CD4-positive, alpha-beta T cell (primary cell): ENCODE results near the gene LSAMP. TPM values are rescaled to one million over a fixed set of nuclear protein-coding genes. Genes with fewer than 3 reads are reported as not detected.

Experiments
- ATAC-seq: fragments of 200-7000 bp; cut with Tn5 transposase; one replicate; pipeline ENCODE4 v1.10.0; 2022; ENCODE audit warnings: mild to moderate bottlenecking; ENCODE audit not compliant: poor library complexity
- CTCF ChIA-PET: fragments of 350-600 bp; sonication (Branson Sonifier 250); formaldehyde crosslinking; loops from one replicate; lab custom pipeline; 2021; ENCODE audit warnings: antibody characterized with exemption, inconsistent platforms; lab: Charles Lee
- POLR2A ChIA-PET: fragments of 350-600 bp; sonication (Branson Sonifier 250); formaldehyde crosslinking; loops from one replicate; lab custom pipeline; 2021; ENCODE audit warnings: antibody characterized with exemption, inconsistent platforms; lab: Charles Lee
- DNase-seq, 14 experiments: peaks; one replicate each; pipeline ENCODE4 v3.0.0-alpha.2; 2013 to 2020; ENCODE audit warnings: mixed read lengths in 2 of 14
- H3K27ac ChIP-seq, 2 donors: one replicate each; pipeline versions ENCODE4 v1.5.1 to v1.7.0; 2013; ENCODE audit warnings: low read length in 2 of 2, low read depth in 1 of 2, mild to moderate bottlenecking in 1 of 2
- H3K27me3 ChIP-seq, 2 experiments: 1 replicate in 1 of 2; 2 replicates in 1 of 2; pipeline versions ENCODE4 v1.6.1 to v1.7.0; 2013; ENCODE audit warnings: low read length in 2 of 2, control low read depth in 1 of 2, mild to moderate bottlenecking in 1 of 2, moderate library complexity in 1 of 2; ENCODE audit not compliant: insufficient read depth in 2 of 2, control insufficient read depth in 1 of 2
- H3K36me3 ChIP-seq: one replicate; pipeline ENCODE4 v1.6.1; 2013; ENCODE audit warnings: low read length, control low read depth; ENCODE audit not compliant: insufficient read depth
- H3K4me1 ChIP-seq: one replicate; pipeline ENCODE4 v1.6.1; 2013; ENCODE audit warnings: low read length, control low read depth; ENCODE audit not compliant: insufficient read depth
- H3K4me3 ChIP-seq: one replicate; pipeline ENCODE4 v1.5.1; 2013; ENCODE audit warnings: mild to moderate bottlenecking, low read length, moderate library complexity
- H3K9me3 ChIP-seq, 2 experiments: 1 replicate in 1 of 2; 2 replicates in 1 of 2; pipeline versions ENCODE4 v1.6.1 to v1.7.0; 2013; ENCODE audit warnings: low read length in 2 of 2, mild to moderate bottlenecking in 2 of 2, control low read depth in 1 of 2, moderate library complexity in 1 of 2; ENCODE audit not compliant: control insufficient read depth in 1 of 2, insufficient read depth in 1 of 2
- H3K27ac Mint-ChIP-seq: one replicate; pipeline ENCODE4 v1.8.0; 2020; ENCODE audit warnings: mixed read lengths
- H3K27me3 Mint-ChIP-seq: one replicate; pipeline ENCODE4 v1.8.0; 2021; ENCODE audit warnings: mixed read lengths
- H3K36me3 Mint-ChIP-seq: one replicate; pipeline ENCODE4 v1.8.0; 2021; ENCODE audit warnings: low read depth, mixed read lengths
- H3K4me1 Mint-ChIP-seq: one replicate; pipeline ENCODE4 v1.8.0; 2021; ENCODE audit warnings: low read depth, mixed read lengths
- H3K4me3 Mint-ChIP-seq: one replicate; pipeline ENCODE4 v1.8.0; 2020; ENCODE audit warnings: mild to moderate bottlenecking, mixed read lengths
- H3K9me3 Mint-ChIP-seq: one replicate; pipeline ENCODE4 v1.8.0; 2020; ENCODE audit warnings: mixed read lengths
- CTCF ChIP-seq: fragments of 200-600 bp; IDR thresholded peaks from one replicate; pipeline ENCODE4 v1.8.0; 2022; ENCODE audit warnings: antibody characterized with exemption, mild to moderate bottlenecking
- intact Hi-C, 2 experiments: fragments of 100-400 bp; cut with DNase I in 1 of 2; cut with micrococcal nuclease in 1 of 2; formaldehyde crosslinking; loops; one replicate each; pipeline versions ENCODE4 v1.15.1 to v1.9.0; 2023 to 2025; cut with DNase I, micrococcal nuclease
- total RNA-seq, 174 experiments: library from RNA in 2 of 174; stranded (reverse) in 2 of 174; gene quantifications; one replicate each; pipeline ENCODE4 v1.2.3 and lab custom pipeline; 2021 to 2026

The LSAMP gene
- total RNA-seq, 2 experiments from 2014 or later = not detected

- POLR2A ChIA-PET = no interaction called here
- CTCF ChIA-PET = no interaction called here
- Mint-ChIP-seq H3K9me3 (peaks cover 9% of the 10 kb centered on the region), H3K4me3 (no peak overlapping the region), H3K4me1 (no peaks in the 10 kb centered on the region), H3K27me3 (no peaks in the 10 kb centered on the region), H3K36me3 (no peaks in the 10 kb centered on the region), H3K27ac (no peak overlapping the region)
- no peaks in the 10 kb centered on the region for H3K27me3 ChIP-seq
- ATAC-seq (no peak), DNase-seq (no peak)
- H3K4me3 ChIP-seq = no peak overlapping the region
- intact Hi-C loops = no loop called here
- no peaks in the 10 kb centered on the region for H3K4me1 ChIP-seq
- H3K9me3 ChIP-seq = no peaks in the 10 kb centered on the region
- TF ChIP-seq CTCF = no peak
- no peak overlapping the region for H3K27ac ChIP-seq
- no peaks in the 10 kb centered on the region for H3K36me3 ChIP-seq
Observed at GRCh38 chr3:116413319-116413718, 32.0 kb downstream of the LSAMP start.

GRCh38 chr3:116408473-116408872 lies 36.8 kb downstream of the LSAMP start:
- no peaks in the 10 kb centered on the region for H3K4me1 Mint-ChIP-seq
- H3K27me3 Mint-ChIP-seq = no peaks in the 10 kb centered on the region
- POLR2A ChIA-PET = no interaction called here
- Histone ChIP-seq H3K27me3 (no peaks in the 10 kb centered on the region), H3K27ac (no peak overlapping the region), H3K9me3 (no peaks in the 10 kb centered on the region), H3K36me3 (no peaks in the 10 kb centered on the region), H3K4me3 (no peak overlapping the region), H3K4me1 (no peaks in the 10 kb centered on the region)
- CTCF ChIA-PET = no interaction called here
- no peak for TF ChIP-seq CTCF
- H3K27ac Mint-ChIP-seq = no peak overlapping the region
- no peaks in the 10 kb centered on the region for H3K36me3 Mint-ChIP-seq
- H3K9me3 Mint-ChIP-seq = peaks cover 9% of the 10 kb centered on the region
- ATAC-seq (no peak), DNase-seq (no peak)
- intact Hi-C loops = no loop called here
- H3K4me3 Mint-ChIP-seq = no peak overlapping the region

- intact Hi-C loops = no loop called here
- no peak overlapping the region for H3K4me3 Mint-ChIP-seq
- ATAC-seq (no peak), DNase-seq (no peak)
- no peak for TF ChIP-seq CTCF
- H3K9me3 ChIP-seq = no peaks in the 10 kb centered on the region
- peaks cover 3% of the 10 kb centered on the region for H3K9me3 Mint-ChIP-seq
- H3K27ac ChIP-seq = no peak overlapping the region
- no peaks in the 10 kb centered on the region for H3K4me1 ChIP-seq
- no peak overlapping the region for H3K27ac Mint-ChIP-seq
- H3K27me3 ChIP-seq = no peaks in the 10 kb centered on the region
- H3K36me3 ChIP-seq = no peaks in the 10 kb centered on the region
- H3K4me3 ChIP-seq = no peak overlapping the region
- H3K4me1 Mint-ChIP-seq = no peaks in the 10 kb centered on the region
- H3K27me3 Mint-ChIP-seq = no peaks in the 10 kb centered on the region
- H3K36me3 Mint-ChIP-seq = no peaks in the 10 kb centered on the region
- CTCF ChIA-PET = no interaction called here
- POLR2A ChIA-PET = no interaction called here
Observed at GRCh38 chr3:116405231-116405630, 40.1 kb downstream of the LSAMP start.
